ENCODE data around the gene HOXC5.
A peak's percentile ranks its signal among the peaks of the same experiment; 100 is the strongest.

The HOXC5 gene

DNA sequence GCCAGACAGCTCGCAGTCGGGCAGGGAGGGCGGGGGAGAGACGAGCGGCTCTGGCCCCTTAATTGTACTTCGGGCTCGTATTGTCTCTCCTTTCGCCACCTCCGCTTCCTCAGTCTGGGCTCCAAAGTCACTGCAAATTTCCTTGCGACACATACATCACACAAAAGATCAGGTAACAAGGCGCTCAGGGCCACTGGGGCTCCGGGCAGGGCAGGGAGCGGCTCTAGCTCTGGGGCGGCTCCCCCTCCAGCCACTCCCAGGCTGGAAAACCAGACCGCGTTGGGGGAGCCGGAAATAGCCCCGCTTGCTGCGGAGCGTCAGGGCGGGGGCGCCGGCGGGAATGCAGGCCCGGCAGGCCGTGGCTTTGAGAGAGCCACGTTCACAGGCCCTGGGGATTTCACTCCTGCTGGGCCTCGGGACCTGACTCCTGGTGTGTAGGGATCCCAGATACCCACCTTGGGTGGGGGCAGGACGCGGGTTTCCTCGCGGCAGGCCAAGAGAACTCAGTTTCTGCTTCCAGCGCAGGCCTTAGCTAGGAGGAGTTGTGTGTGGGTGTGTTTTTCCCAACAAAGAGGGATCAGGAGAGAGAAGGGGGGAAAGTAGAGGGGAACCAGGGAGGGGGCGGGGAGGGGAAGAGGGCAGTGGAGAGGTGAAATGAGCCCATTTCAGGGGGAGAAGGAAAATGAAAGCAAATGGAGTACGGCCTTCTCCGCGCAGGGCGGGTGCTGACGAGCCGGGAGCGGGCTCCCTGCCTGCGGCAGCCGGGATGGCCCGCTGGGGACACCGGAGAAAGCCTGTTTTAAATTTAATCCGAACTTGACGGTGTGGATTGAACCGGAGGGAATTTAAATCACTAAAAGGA lies 37.2 kb upstream of the HOXC5 start:
- DNase-seq (ENCODE audit: low read depth in 3 of 3, low spot score in 1 of 3), result no peak

GRCh38 chr12:53996240-53997203 lies 36.3 kb upstream of the HOXC5 start:
- DNase-seq (ENCODE audit: low read depth in 3 of 3, low spot score in 1 of 3), result no peak

DNA sequence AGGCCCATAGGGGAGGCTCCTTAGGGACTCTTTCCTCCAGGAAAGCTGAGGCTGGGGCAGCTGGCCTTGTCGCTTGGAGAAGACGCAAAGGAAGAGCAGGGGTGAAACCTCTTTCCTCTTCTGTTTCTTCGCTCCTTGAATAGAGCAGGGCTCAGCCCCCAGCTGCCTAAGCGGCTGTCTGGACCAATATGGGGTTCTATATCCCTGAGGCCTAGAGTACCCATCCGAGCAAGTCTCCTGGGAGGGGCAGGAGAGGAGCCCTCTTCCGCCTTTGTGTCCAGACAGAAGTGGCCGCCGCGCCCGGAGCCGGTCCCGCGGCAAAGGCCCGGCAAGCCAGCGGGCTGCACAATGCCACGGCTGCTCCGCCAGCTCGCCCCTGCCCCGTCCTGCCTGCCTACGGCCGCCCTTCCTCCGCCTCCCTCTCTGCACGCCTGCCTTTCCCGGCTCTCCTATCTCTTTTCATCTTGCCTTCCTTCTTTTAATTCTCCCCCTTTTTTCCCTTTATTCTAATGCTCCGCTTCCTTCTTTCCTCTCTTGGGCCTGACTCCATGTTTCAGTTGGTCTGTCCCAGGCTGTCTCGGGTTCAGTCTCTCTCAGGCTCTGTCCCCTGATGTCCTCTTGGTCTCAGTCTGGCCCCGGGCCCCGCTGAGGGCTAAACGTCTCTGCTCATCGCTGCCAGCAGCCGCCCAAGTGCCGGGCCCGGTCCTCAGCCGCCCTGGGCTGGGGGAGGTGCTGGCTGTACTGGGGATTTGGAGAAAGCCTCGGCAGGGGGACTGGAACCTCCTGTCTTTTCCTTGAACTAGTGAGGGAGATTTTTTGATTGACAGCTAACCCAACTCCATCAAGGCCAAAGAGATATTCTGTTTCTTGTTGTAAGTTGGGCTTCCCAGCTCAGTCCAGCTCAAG lies 35.4 kb upstream of the HOXC5 start:
- no peak for DNase-seq (ENCODE audit: low read depth in 3 of 3, low spot score in 1 of 3)

DNA sequence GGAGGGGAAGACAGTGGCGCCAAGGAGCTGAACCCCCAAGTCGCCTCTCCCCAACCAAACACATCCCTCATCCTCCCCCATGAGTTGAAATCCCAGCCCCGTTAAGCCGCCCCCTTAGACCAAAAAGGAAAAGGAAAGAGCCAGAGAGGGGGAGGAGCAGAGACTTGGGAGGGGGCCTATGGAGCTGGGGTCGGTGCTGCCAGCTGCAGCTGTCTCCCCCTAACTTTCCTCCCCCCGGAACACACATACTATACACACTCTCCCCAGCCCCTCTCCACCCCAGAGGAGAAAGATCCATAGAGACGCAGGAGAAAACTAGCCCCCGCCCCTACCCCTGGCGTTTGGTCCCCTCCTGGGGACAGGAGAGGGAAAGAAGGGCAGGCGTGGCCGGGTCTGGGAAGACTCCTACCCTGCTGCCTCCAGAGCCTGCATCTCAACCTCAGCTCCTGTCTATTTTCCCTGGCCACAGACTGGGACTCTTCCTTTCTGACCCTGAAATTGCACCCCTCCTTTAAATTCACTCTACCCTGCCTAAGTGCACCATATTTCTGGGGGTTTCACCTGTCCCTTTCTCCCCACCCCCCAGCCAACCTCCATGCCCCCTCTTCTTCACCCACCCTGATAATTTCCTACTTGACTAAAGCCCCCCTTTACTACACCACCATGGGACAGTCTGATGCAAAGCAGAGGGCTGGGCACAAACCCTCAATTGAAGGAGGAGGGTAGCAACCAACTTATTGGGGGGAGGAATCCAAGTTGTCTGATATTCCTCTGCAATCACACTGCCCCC lies 34.5 kb upstream of the HOXC5 start:
- no peak for DNase-seq (ENCODE audit: low read depth in 3 of 3, low spot score in 1 of 3)

DNA sequence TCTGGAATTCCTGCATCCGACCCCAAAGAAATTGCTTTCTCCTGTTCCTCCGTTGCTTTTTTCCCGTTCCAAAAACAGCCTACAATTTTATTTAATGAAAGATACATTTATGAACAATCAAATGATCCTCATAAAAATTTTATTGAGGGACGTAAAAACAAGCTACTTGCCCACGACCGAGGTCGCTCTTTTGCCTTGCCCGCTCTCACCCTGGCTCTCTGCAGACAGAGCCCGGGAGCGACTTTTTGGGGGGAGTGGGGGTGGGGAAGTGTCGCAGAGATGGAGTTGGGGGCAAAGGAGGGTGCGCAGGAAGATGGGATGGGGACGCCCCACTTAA lies 34.0 kb upstream of the HOXC5 start:
- no peak for DNase-seq (ENCODE audit: low read depth in 3 of 3, low spot score in 1 of 3)

DNA sequence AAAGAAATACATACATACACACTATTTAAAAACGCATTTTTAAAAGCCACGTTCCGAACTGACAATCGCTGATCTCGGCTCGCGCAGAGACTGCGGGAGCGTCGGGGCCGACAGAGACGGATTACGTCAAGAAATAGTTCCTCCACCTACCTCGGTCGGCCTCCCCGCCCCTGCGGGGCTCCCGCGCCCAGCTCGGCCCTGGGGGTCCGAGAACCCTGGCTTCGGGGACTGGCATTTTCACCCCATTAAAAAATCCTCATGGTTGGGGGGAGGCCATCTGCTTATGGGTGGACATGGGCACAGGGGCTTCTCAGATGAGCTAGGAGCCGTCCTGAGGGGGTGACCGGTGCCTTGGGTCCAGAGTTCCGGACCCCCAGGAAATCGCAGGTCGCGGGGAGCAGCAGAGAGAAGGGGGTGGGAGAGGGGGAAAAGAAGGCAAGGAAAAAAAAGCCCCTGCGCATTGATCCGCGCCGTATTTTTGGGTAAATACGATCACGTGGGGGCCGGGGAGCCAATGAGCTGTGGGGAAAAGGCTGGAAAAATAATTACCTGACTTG lies 33.2 kb upstream of the HOXC5 start:
- no peak for DNase-seq (ENCODE audit: low read depth in 3 of 3, low spot score in 1 of 3)

DNA sequence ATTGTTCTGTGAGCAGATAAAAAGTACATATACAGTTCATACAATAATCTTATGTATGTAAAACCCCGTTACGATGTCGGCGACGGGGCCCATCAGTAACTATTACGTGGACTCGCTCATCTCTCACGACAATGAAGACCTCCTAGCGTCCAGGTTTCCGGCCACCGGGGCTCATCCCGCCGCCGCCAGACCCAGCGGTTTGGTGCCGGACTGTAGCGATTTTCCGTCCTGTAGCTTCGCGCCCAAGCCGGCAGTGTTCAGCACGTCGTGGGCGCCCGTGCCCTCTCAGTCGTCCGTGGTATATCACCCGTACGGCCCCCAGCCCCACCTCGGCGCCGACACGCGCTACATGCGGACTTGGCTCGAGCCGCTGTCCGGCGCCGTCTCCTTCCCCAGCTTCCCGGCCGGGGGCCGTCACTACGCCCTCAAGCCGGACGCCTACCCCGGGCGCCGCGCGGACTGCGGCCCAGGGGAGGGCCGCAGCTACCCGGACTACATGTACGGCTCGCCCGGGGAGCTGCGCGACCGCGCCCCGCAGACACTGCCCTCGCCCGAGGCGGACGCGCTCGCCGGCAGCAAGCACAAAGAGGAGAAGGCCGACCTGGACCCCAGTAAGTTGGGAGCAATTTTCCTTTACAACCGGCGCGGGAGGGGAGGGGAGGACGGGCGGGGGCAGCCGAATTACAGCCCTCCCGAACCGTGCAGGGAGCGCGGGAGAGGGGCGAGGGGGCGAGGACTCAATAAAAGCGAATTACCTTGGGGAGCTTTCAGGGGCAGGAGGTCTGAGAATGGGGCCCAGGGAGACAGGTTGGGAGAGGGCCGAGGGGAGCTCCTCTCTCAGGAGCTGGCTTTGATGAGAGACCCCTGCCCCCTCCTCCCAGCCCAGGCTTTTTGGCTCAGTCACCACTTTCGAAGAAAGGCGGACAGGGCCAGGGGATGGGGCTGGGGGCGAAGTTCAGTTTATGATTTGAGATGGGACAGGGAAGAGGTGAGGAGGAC lies 32.4 kb upstream of the HOXC5 start, which contains the start of gene HOXC9:
Gene HOXC9 (plus strand): TSS at position 46 of the 999 bp plus-strand sequence. CDS start 28 bp downstream, at position 74.
- no peak for DNase-seq (ENCODE audit: low read depth in 3 of 3, low spot score in 1 of 3)

- DNase-seq (ENCODE audit: low read depth in 3 of 3, low spot score in 1 of 3), result no peak
These were observed 31.3 kb upstream of the HOXC5 start for GRCh38 chr12:54001283-54002187.

GRCh38 chr12:54002278-54002914 lies 30.5 kb upstream of the HOXC5 start:
- DNase-seq (ENCODE audit: low read depth in 3 of 3, low spot score in 1 of 3), result no peak

DNA sequence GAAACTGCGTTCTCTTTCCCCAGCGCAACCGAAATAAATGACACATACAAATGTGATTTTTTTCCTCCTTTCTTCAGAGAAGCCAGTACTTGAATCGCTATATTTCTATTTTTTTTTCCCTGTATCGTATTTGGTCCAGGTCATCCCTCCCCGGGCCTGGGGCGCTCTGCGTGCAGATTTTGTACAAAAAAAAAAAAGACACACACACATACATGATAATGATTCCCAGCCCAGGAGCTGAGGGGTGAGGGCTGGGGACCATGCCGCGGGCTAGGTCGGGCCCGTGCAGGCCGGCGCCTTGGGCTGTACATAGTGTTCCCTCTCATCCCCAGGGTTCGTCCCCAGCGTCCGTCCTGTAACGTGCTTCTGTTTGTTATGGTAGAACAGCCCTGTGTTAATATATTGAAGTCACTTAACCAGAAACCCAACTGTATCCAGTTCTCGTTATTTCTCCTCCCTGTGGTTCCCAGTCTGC lies 29.9 kb upstream of the HOXC5 start:
- no peak for DNase-seq (ENCODE audit: low read depth in 3 of 3, low spot score in 1 of 3)

GRCh38 chr12:54003625-54004024 lies 29.2 kb upstream of the HOXC5 start:
- no peak for DNase-seq (ENCODE audit: low read depth in 3 of 3, low spot score in 1 of 3)

GRCh38 chr12:54004063-54004840 lies 28.6 kb upstream of the HOXC5 start:
- no peak for DNase-seq (ENCODE audit: low read depth in 3 of 3, low spot score in 1 of 3)

GRCh38 chr12:54004841-54005530 lies 27.9 kb upstream of the HOXC5 start:
- DNase-seq (ENCODE audit: low read depth in 3 of 3, low spot score in 1 of 3), result no peak

DNA sequence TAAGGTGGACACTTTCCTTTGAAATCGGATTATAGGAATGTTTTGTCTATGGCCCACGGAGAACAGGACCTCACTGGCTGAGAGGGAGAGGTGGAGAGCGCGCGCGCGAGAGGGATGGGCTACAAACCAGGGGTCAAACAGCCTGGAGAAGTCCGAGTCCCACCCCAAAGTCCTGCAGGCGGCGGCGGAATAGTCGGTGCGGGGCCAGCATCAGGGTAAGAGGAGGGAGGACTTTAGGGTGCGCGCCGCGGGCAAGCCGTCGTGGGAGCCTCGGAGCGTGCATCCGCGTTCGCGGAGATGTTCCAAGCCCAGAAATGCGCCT lies 27.4 kb upstream of the HOXC5 start:
- DNase-seq (ENCODE audit: low read depth in 3 of 3, low spot score in 1 of 3), result no peak

GRCh38 chr12:54005853-54006558 lies 26.8 kb upstream of the HOXC5 start:
- DNase-seq (ENCODE audit: low read depth in 3 of 3, low spot score in 1 of 3), result peak; percentile 54 to 84 (median 71)

Measured in stimulated activated CD4-positive, alpha-beta T cell treated with anti-CD3 and anti-CD28 coated beads, TNF-alpha, amount 100 ng/mL, for 1 hour (primary cell).